H1 (cell line): ENCODE results near the gene FBN1.

Experiments used
- CEBPB ChIP-seq: IDR thresholded peaks from 2 replicates; pipeline ENCODE4 v1.6.1; 2012; ENCODE audit warnings: low read depth, low read length
- EZH2 ChIP-seq: fragments of 200-600 bp; sonication (generic); IDR thresholded peaks from 2 replicates; pipeline ENCODE4 v1.7.1; 2012; ENCODE audit warnings: low read depth, mild to moderate bottlenecking, moderate library complexity, low read length, inconsistent platforms; ENCODE audit not compliant: severe bottlenecking
- GTF2F1 ChIP-seq: IDR thresholded peaks from 2 replicates; pipeline ENCODE4 v1.6.1; 2012; ENCODE audit warnings: low read depth, low read length, improper control_type of control experiment, borderline replicate concordance
- KDM5A ChIP-seq: fragments of 200-600 bp; IDR thresholded peaks from 2 replicates; pipeline ENCODE4 v1.7.1; 2012; ENCODE audit warnings: mild to moderate bottlenecking, low read length, inconsistent platforms, mixed read lengths
- NANOG ChIP-seq: IDR thresholded peaks from 2 replicates; pipeline ENCODE4 v1.6.1; 2011; ENCODE audit warnings: low read length, low read depth, mild to moderate bottlenecking, inconsistent platforms; ENCODE audit not compliant: insufficient read depth, poor library complexity, severe bottlenecking
- RFX5 ChIP-seq: IDR thresholded peaks from 2 replicates; pipeline ENCODE4 v1.6.1; 2011; ENCODE audit warnings: low read depth, low read length, improper control_type of control experiment, borderline replicate concordance
- SIN3A ChIP-seq, 2 experiments: IDR thresholded peaks in 1 of 2; conservative IDR thresholded peaks in 1 of 2; 2 replicates each; pipeline ENCODE4 v1.6.1; 2011 to 2012; ENCODE audit warnings: low read length in 2 of 2, improper control_type of control experiment in 1 of 2, low read depth in 1 of 2, mild to moderate bottlenecking in 1 of 2
- TF ChIP-seq, protein P1 (sequence below), 3 experiments: IDR thresholded peaks; 1 replicate in 2 of 3; 2 replicates in 1 of 3; pipeline versions ENCODE4 v1.5.1 to v1.6.1; 2011; ENCODE audit warnings: low read length in 3 of 3, mild to moderate bottlenecking in 3 of 3, inconsistent platforms in 2 of 3, low read depth in 1 of 3, moderate library complexity in 1 of 3; ENCODE audit not compliant: insufficient read depth in 1 of 3; ENCODE audit errors: control extremely low read depth in 1 of 3
- TF ChIP-seq, protein P2 (sequence below): IDR thresholded peaks from 2 replicates; pipeline ENCODE4 v1.6.1; 2012; ENCODE audit warnings: inconsistent platforms

DNA sequence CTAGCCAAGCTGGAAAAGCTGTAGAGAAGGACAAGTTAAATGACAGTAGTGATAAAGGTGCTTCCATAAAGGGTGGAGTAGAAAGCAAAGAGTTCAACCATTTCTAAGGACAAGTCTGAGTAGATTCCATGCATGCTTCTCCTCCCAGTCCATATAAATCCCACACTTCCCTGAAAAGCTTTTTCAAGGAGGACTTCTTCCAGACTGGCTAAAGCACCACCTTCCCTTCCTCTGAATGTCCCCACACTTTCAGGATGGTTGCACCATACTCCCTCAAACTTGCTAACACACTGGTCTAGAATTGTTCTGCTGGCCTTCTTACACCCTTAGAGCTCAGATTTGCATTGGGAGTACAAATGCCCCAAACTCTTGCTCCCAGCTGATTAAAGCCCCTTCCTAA lies 40.9 kb downstream of the FBN1 start:
- TF ChIP-seq GTF2F1 (no peak), EZH2 (no peak), NANOG (no peak), SIN3A (conservative IDR thresholded peaks at IDR 0.05 in 1 of 2, IDR thresholded peaks at IDR 0.05 in 1 of 2; ENCODE audit: low read depth in 1 of 2, low read length in 2 of 2) (no peak), RFX5 (no peak), CEBPB (no peak), KDM5A (no peak)
- TF ChIP-seq, protein P1, sequence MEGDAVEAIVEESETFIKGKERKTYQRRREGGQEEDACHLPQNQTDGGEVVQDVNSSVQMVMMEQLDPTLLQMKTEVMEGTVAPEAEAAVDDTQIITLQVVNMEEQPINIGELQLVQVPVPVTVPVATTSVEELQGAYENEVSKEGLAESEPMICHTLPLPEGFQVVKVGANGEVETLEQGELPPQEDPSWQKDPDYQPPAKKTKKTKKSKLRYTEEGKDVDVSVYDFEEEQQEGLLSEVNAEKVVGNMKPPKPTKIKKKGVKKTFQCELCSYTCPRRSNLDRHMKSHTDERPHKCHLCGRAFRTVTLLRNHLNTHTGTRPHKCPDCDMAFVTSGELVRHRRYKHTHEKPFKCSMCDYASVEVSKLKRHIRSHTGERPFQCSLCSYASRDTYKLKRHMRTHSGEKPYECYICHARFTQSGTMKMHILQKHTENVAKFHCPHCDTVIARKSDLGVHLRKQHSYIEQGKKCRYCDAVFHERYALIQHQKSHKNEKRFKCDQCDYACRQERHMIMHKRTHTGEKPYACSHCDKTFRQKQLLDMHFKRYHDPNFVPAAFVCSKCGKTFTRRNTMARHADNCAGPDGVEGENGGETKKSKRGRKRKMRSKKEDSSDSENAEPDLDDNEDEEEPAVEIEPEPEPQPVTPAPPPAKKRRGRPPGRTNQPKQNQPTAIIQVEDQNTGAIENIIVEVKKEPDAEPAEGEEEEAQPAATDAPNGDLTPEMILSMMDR (IDR thresholded peaks at IDR 0.05; ENCODE audit: control extremely low read depth in 1 of 3, insufficient read depth in 1 of 3, low read depth in 1 of 3, low read length in 3 of 3): no peak
- TF ChIP-seq, protein P2, sequence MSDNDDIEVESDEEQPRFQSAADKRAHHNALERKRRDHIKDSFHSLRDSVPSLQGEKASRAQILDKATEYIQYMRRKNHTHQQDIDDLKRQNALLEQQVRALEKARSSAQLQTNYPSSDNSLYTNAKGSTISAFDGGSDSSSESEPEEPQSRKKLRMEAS: no peak
